GM12892 (cell line): ENCODE measurements around the gene IFITM2.

Source experiments
- POLR2A ChIP-seq: IDR thresholded peaks from 2 replicates; pipeline ENCODE4 v1.6.1; 2011; ENCODE audit warnings: low read depth, low read length, control low read depth
- POLR2AphosphoS5 ChIP-seq: IDR thresholded peaks from 2 replicates; pipeline ENCODE4 v1.6.1; 2011; ENCODE audit warnings: low read depth, low read length, control low read depth
- TAF1 ChIP-seq: IDR thresholded peaks from 2 replicates; pipeline ENCODE4 v1.6.1; 2011; ENCODE audit warnings: low read depth, mild to moderate bottlenecking, control low read depth, low read length, borderline replicate concordance

DNA sequence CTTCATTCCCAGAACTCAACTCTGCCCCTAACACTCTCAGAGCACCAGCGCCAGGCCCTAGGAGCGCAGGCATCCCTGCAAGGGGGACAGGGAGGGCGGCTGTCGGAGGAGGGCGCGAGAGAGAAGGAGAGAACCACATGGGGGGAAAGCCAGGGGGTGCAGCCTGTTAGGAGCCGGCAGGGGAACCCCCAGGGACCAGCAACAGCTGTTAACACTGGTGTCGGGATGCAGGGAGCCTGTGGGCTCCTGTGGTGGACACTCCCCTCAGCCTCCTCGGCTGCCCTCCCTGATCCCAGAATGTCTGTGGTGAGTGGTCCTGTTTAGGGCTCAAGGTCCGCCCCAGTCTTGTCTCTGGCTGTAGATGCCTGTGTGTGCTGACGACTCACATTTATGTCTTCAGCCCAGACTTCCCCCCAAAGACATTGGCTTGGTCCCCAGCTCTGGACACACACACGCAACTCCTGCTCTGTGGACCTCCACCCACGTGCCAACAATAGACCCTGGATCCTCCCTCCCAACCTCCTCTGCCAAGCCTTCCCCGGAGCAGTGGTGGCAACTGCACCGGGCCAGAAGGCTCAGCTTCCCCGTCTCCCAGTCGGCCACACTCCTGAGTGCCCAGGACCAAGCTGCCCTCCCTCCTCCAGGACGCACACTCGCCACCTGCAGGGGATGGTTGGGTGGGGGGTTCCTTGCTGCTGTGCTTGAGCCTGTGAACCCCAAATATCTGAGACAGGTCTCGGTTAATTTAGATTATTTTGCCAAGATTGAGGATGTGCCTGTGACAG lies 7.5 kb upstream of the IFITM2 start:
- TF ChIP-seq POLR2AphosphoS5, result no peak
- no peak for TF ChIP-seq TAF1
- TF ChIP-seq POLR2A, result no peak
